Heart right ventricle (tissue), 16 donors: ENCODE measurements around the gene SARS1. TPM values are rescaled to one million over a fixed set of nuclear protein-coding genes. Genes with fewer than 3 reads are reported as not detected.

Source experiments
- ATAC-seq, 8 donors: fragments of 200-7000 bp; cut with Tn5 transposase; one replicate each; pipeline ENCODE4 v1.9.1; 2020; ENCODE audit warnings: mild to moderate bottlenecking in 8 of 8, moderate library complexity in 8 of 8, moderate number of reproducible peaks in 1 of 8
- DNase-seq, 2 donors: peaks; one replicate each; pipeline ENCODE4 v3.0.0-alpha.2; 2020
- H3K27ac ChIP-seq, 10 donors: fragments of 200-600 bp; sonication (generic) in 2 of 10; one replicate each; pipeline versions ENCODE4 v1.5.0 to v1.8.0; 2020 to 2022; ENCODE audit warnings: mild to moderate bottlenecking in 3 of 10
- H3K27me3 ChIP-seq, 7 donors: fragments of 200-600 bp; one replicate each; pipeline ENCODE4 v1.8.0; 2021 to 2022; ENCODE audit warnings: mild to moderate bottlenecking in 2 of 7
- H3K36me3 ChIP-seq, 9 donors: fragments of 200-600 bp; sonication (generic) in 1 of 9; one replicate each; pipeline versions ENCODE4 v1.5.0 to v1.8.0; 2020 to 2022; ENCODE audit warnings: mild to moderate bottlenecking in 2 of 9
- H3K4me1 ChIP-seq, 9 donors: fragments of 200-600 bp; sonication (generic) in 1 of 9; one replicate each; pipeline versions ENCODE4 v1.5.0 to v1.8.0; 2020 to 2022; ENCODE audit warnings: mild to moderate bottlenecking in 4 of 9
- H3K4me3 ChIP-seq, 10 donors: fragments of 200-600 bp; sonication (generic) in 2 of 10; one replicate each; pipeline versions ENCODE4 v1.5.0 to v1.8.0; 2020 to 2022; ENCODE audit warnings: mild to moderate bottlenecking in 7 of 10, moderate library complexity in 2 of 10
- H3K9me3 ChIP-seq, 11 donors: fragments of 200-600 bp in 10 of 11; sonication (generic) in 2 of 11; one replicate each; pipeline versions ENCODE4 v1.5.0 to v1.8.0; 2013 to 2022; ENCODE audit warnings: mild to moderate bottlenecking in 2 of 11, control low read depth in 1 of 11, moderate library complexity in 1 of 11
- CTCF ChIP-seq, 9 donors: fragments of 200-600 bp; sonication (generic) in 2 of 9; IDR thresholded peaks; one replicate each; pipeline versions ENCODE4 v1.5.0 to v1.8.0; 2021 to 2022; ENCODE audit warnings: antibody characterized with exemption in 9 of 9, mild to moderate bottlenecking in 5 of 9, moderate library complexity in 1 of 9
- WGBS, 2 donors: extraction: QIAGEN DNeasy Blood & Tissue Kit; methylation state at CpG; one replicate each; pipeline ENCODE4 v1.1.7; 2013; ENCODE audit warnings: inconsistent platforms in 1 of 2; 5-methylcytosine and 5-hydroxymethylcytosine counted together
- intact Hi-C, 10 donors: fragments of 100-400 bp; cut with DNase I; formaldehyde crosslinking; loops; one replicate each; pipeline versions ENCODE4 v1.11.1 to v1.14.2; 2022
- polyA plus RNA-seq, 2 donors: library from polyadenylated mRNA; stranded (reverse); fragments of 200-250 nt; gene quantifications; one replicate each; pipeline ENCODE4 v1.2.3, GENCODE V29; 2013
- total RNA-seq, 10 donors: library from RNA; stranded (reverse); fragmentation: NEBNext Ultra II Directional in 3 of 10; extraction: Animal tissue kit (Norgen Biotek cat#: 25700) in 3 of 10; gene quantifications; one replicate each; pipeline versions ENCODE4 v1.2.1 to v1.2.4, GENCODE V29; 2021 to 2023
- donor health status: Arrhythmogenic right ventricular cardiomyopathy.
- donor health status: ischemic (EF 13 %, LVEDD 7.1; RV severe dilation, severe dysfunction).
- donor health status: healthy with polysubstance abuse.
- donor health status: DM: no; HTN: yes; CAD: no.
- donor health status: DM: no; HTN: no; CAD: no.
- donor health status: ischemic (EF 25% LVEDD 6.9; RV normal size, moderate dysfunction).
- donor health status: ischemic (EF 25% LVEDD 5.7; RV mildly dilated, moderate dysfunction).
- donor health status: healthy.
- donor health status: DM: yes; HTN: yes; CAD: no.
- donor health status: Ischemic cardiomyopathy.
- donor health status: ischemic (EF 35%, LVEDD 5.7; RV mildly dilated, moderate dysfunction).
- donor health status: nonischemic (EF 11% LVEDD 7.7; RV severe dilation, severe dysfunction).
- donor health status: DM: yes; HTN: yes; CAD: no.
- donor health status: PGD.
- donor health status: ischemic (EF 29% LVEDD 5.4; RV normal size, mild dysfunction).
- donor health status: nonischemic (EF 23%, LVEDD 6.1; RV moderate dilation, normal function).

The SARS1 gene
- total and polyA plus RNA-seq, 12 donors = 38.3 to 153 (median 99.2) TPM

- ATAC-seq = no peak
- intact Hi-C loops = no loop called here
- Histone ChIP-seq H3K9me3 (no peaks in the 10 kb centered on the region), H3K36me3 (peaks cover 0 to 3% (median 0%) of the 10 kb centered on the region in 9 donors), H3K27me3 (peaks cover 0 to 10% (median 0%) of the 10 kb centered on the region in 7 donors), H3K27ac (peak overlapping the region in 7 of 10 donors; percentile 49 to 79 (median 71)), H3K4me1 (peaks cover 10 to 27% (median 18%) of the 10 kb centered on the region in 9 donors), H3K4me3 (no peak overlapping the region)
- no peak for DNase-seq
- peak in 1 of 9 donors; percentile 16 for TF ChIP-seq CTCF (IDR thresholded peaks at IDR 0.05)
- WGBS, 2 donors = 69 to 72% methylated on average over 15 of the region's 15 CpGs
Observed at GRCh38 chr1:109255097-109255651, 41.5 kb downstream of the SARS1 start.

DNA sequence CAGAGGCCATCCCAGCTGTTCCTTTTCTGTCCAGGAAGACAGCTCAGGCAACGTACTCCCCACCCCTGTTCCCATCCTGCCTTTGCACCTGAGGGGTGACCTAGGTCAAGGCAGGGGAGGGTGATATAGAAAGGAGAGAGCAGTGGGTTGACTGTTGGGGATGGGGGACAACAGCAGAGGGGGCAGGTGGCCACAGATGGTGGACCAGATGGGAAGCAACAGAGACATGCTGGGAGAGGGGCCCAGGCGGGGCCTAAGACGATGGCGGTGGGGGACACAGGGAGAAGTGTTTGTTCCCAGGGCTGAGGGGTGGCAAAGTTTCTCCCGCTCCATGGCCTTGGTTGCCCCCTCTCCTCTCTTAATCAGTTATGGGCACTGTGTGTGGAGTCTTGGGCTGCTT, 42.0 kb downstream of the SARS1 start:
- DNase-seq (no peak), ATAC-seq (no peak)
- peaks cover 0 to 3% (median 0%) of the 10 kb centered on the region in 9 donors for H3K36me3 ChIP-seq
- intact Hi-C loops = no loop called here
- H3K9me3 ChIP-seq = no peaks in the 10 kb centered on the region
- peaks cover 0 to 5% (median 0%) of the 10 kb centered on the region in 7 donors for H3K27me3 ChIP-seq
- peaks cover 10 to 25% (median 18%) of the 10 kb centered on the region in 9 donors for H3K4me1 ChIP-seq
- H3K4me3 ChIP-seq = no peak overlapping the region
- WGBS, 2 donors = 92 to 93% methylated on average over 5 of the region's 5 CpGs
- H3K27ac ChIP-seq = no peak overlapping the region
- TF ChIP-seq CTCF (IDR thresholded peaks at IDR 0.05) = no peak

DNA sequence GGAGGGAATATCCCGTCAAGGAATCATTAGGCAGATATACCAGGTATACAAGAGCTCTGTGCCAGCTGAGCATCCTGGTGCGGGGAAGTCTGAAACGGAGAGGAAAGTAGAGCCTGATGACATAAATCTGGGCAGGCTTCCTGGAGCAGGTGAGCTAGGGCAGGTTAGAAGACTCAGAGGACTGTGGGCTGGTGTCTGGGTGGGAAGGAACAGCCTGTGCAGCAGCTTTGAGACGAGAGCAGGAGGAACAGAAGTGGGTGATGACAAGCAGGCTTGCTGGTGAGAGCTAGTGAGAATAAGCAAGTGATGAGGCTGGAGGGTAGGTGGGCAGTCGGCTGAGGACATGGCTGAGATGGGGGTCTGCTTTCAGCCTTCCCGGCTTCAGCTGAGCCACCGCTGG, 42.4 kb downstream of the SARS1 start:
- Histone ChIP-seq H3K9me3 (no peaks in the 10 kb centered on the region), H3K27ac (no peak overlapping the region), H3K27me3 (peaks cover 0 to under 1% (median 0%) of the 10 kb centered on the region in 7 donors), H3K4me3 (no peak overlapping the region), H3K36me3 (peaks cover 0 to 3% (median 0%) of the 10 kb centered on the region in 9 donors), H3K4me1 (peaks cover 10 to 25% (median 18%) of the 10 kb centered on the region in 9 donors)
- no peak for TF ChIP-seq CTCF (IDR thresholded peaks at IDR 0.05)
- intact Hi-C loops = no loop called here
- no peak for ATAC-seq
- WGBS, 2 donors = 73 to 78% methylated on average over 7 of the region's 7 CpGs
- DNase-seq = no peak

GRCh38 chr1:109256971-109257681, 43.4 kb downstream of the SARS1 start:
- Histone ChIP-seq H3K36me3 (peaks cover 0 to 3% (median 0%) of the 10 kb centered on the region in 9 donors), H3K4me1 (peaks cover 10 to 25% (median 18%) of the 10 kb centered on the region in 9 donors), H3K27me3 (no peaks in the 10 kb centered on the region), H3K27ac (no peak overlapping the region), H3K9me3 (no peaks in the 10 kb centered on the region), H3K4me3 (no peak overlapping the region)
- 92 to 97% methylated on average over 5 of the region's 5 CpGs for WGBS, 2 donors
- no peak for ATAC-seq
- TF ChIP-seq CTCF (IDR thresholded peaks at IDR 0.05) = no peak
- DNase-seq = no peak
- intact Hi-C loops = no loop called here
